Activated CD4-positive, alpha-beta T cell treated with anti-CD3 and anti-CD28 coated beads, Interleukin-10, Interleukin-2, amounts not matched to agents 100 ng/mL and 50 ng/mL, durations not matched to agents 16 hours and 8 hours (primary cell): ENCODE data around the gene TYSND1.
"Not testable (repeated sequence)": the region's sequence is repeated elsewhere in the genome, so short reads cannot be mapped to it uniquely, and the experiment has no call there.

ENCODE experiments used
- DNase-seq: peaks from one replicate; pipeline ENCODE4 v3.0.0-alpha.2; 2020

The TYSND1 gene, protein sequence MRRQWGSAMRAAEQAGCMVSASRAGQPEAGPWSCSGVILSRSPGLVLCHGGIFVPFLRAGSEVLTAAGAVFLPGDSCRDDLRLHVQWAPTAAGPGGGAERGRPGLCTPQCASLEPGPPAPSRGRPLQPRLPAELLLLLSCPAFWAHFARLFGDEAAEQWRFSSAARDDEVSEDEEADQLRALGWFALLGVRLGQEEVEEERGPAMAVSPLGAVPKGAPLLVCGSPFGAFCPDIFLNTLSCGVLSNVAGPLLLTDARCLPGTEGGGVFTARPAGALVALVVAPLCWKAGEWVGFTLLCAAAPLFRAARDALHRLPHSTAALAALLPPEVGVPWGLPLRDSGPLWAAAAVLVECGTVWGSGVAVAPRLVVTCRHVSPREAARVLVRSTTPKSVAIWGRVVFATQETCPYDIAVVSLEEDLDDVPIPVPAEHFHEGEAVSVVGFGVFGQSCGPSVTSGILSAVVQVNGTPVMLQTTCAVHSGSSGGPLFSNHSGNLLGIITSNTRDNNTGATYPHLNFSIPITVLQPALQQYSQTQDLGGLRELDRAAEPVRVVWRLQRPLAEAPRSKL

GRCh38 chr10:70146489-70147258 lies at the start of gene TYSND1:
TYSND1 (minus strand) TSS chr10:70146700; CDS start chr10:70146586, 114 bp downstream.
- DNase-seq: peak; percentile 98

GRCh38 chr10:70193391-70193844 lies 46.9 kb upstream of the TYSND1 start:
- DNase-seq: no peak

GRCh38 chr10:70192326-70192968 lies 45.9 kb upstream of the TYSND1 start:
- no peak for DNase-seq

GRCh38 chr10:70191972-70192305 lies 45.4 kb upstream of the TYSND1 start:
- no peak for DNase-seq

GRCh38 chr10:70191161-70191971 lies 44.9 kb upstream of the TYSND1 start:
- DNase-seq: no peak

DNA sequence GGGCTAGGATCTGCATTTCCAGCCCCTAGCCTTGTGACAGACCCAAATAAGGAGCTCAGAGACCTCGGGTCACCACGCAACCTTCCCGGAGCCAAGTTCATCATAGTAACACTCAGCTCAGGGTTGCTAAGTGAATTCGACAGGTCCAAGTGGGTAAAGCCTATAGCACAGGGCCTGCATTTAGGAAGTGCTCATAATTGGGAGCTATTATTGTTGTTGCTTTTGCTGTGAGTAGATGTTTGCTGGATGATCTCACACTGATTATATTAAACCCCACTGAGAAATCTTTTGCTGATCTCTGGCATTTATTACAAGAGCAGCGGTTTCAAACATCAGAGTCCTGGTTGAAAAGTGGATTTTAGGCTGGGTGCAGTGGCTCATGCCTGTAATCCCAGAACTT lies 44.1 kb upstream of the TYSND1 start:
- no peak for DNase-seq

DNA sequence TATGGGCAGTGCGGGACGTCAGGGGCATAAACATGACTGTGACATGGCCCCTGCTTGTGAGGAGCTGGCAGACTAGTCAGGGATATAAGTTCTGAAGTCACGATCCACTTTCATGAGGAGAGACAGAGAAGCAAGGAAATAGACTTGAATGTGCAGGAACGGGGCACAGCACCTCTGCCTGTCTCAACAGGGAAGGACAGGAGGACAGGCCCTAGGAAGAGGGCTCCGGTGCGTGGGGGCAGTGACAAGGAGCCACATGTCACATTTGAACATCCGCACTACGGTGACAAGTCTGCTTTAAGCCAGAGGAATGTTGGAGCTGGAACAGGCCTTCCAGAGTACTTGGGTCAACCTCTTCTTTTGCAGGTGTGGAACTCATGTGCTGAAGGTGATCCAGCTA lies 43.6 kb upstream of the TYSND1 start:
- no peak for DNase-seq

GRCh38 chr10:70188768-70189167 lies 42.3 kb upstream of the TYSND1 start:
- no peak for DNase-seq

DNA sequence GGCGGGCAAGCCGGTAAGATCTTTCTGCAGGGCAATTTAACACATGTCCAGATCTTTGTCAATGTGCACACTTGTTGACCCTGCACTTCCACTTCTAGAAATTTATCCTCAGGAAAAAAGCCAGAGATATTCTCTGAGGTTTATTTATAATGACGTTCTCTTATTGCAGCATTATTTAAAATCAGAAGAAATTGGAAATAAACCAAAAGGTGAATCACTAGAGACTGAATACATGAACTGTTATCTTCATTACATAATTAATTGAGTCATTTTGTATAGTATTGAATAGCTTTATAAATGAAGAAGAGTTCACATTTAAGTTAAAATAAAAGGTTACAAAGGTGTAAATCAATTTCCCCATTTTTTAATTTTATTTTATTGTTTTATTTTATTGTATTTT lies 40.1 kb upstream of the TYSND1 start:
- no peak for DNase-seq

DNA sequence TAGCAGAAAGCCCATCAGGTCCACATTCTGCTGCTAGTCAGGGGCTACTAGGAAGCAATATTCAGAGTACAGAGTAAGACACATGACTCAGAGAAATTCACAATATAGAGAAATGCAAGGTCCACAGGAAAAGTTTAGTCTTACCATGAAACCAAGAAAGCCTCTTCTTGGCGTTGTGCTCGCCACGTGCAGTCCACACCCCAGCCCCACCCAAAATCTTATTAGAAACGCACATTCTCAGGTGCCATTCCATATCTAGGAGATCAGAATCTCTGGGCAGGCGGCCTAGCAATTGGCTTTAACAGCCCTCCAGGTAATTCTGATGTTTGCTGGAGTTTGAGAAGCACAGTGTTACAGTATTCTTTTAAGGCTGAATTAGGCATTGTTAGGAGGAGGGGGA lies 39.6 kb upstream of the TYSND1 start:
- DNase-seq: no peak

DNA sequence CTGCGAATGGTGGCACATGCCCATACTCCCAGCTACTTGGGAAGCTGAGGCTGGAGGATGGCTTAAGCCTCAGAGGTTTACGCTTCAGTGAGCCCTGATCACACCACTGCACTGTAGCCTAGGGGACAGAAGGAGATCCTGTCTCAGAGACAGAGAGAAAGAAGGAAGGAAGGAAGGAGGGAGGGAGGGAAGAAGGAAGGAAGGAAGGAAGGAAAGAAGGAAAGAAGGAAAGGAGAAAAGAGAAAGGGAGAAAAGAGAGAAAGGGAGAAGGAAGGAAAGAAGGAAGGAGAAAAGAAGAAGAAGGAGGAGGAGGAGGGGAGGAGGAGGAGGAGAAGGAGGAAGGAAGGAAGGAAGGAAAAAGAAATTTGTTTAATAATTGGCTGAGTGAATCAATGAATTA lies 36.8 kb upstream of the TYSND1 start:
- no peak for DNase-seq

GRCh38 chr10:70179209-70179608 lies 32.7 kb upstream of the TYSND1 start:
- not testable (repeated sequence) for DNase-seq

DNA sequence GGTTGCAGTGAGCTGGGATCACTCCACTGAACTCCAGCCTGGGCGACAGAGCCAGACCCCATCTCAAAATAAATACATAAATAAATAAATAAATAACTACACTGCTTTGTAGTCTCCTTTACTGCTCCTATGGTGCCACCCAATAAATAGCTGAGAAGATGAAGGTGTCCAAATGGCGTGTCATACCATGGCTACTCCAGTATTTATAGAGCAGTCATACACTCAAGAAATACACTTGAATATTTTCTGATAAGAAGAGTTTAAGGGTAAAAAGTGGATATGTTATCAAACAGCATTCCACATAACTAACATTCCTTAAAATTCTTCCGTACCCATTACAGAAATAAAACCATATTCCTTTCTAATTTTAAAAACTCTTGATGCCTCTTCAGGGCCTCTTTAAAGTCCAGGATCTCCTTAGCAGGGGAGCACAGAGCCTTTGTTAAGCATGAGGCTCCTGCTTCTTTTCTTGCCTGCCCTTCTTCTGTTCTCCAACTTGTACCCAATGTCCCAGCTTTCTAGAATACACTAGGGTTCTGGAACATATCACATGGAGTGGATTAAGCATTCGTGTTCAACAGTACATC lies 31.7 kb upstream of the TYSND1 start:
- DNase-seq: no peak

- DNase-seq: no peak
Observed at GRCh38 chr10:70176441-70176840, 29.9 kb upstream of the TYSND1 start.

DNA sequence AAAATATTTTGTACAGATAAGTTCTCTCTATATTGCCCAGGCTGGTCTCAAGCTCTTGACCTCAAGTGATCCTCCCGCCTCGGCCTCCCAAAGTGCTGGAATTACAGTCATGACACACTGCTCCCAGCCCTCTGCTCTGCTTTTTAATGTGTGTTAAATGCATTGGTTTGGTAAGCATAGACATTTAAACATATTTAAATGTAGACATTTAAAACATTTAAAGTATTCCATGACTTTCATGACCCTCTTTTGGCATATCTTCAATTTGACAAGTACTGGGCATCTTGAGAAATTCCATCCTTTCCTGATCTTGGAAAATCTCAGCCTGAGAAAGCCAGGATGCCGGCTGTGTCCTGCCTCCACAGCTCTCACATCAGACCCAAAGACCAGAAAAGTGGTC lies 29.0 kb upstream of the TYSND1 start:
- DNase-seq: no peak

GRCh38 chr10:70174058-70174741 lies 27.7 kb upstream of the TYSND1 start:
- peak; percentile 55 for DNase-seq

DNA sequence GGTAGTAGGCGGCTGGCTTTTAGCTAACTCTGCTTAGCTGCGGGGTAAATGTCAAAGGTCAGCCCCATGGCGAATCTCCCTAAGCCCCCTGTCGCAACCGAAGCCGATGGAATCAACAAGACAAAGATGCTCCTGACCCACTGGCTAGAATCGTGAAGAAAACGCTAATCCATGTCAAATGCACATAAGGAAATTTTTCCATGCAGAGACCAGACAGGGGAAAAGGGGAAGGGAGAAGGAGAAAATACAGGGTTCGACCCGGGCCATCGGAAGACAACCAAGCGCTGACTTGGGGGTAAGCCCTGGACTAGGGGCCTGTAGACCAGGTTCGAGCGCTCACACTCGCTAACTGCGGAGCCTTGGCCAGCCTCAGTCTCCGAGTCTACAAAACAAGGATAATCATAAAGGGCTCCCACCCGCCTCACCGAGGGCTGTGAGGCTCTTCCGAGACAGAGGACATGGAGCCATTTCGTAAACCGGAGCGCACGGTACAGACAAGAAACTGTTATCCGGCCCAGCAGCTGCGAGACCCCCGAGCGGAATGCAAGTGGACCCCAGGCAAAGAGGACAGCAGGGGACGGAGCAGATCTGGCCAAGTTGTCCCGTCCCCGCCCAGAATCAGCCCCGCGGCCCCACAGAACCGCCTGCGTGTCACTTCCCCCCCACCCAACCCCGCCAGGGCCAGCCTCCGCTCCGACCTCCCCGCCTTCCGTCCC lies 23.3 kb upstream of the TYSND1 start:
- no peak for DNase-seq

DNA sequence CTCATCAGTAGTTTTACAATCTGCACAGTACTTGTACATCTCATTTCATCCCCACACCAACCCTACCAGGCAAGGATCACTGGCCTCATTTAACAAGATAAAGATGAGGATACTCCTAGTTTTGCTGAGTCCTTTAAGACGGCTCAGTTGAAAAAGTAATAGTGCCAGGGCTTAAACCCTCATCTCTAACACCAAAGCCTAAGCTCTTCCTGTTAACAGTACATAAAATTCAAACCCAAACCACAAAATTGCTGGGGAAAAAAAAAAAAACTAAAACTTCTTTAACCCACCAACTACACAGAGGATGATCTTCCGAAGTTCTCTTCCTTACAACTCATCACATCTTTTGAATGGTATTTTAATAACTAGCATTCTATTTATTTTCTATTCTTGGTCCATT lies 22.5 kb upstream of the TYSND1 start:
- DNase-seq: peak; percentile 22

DNA sequence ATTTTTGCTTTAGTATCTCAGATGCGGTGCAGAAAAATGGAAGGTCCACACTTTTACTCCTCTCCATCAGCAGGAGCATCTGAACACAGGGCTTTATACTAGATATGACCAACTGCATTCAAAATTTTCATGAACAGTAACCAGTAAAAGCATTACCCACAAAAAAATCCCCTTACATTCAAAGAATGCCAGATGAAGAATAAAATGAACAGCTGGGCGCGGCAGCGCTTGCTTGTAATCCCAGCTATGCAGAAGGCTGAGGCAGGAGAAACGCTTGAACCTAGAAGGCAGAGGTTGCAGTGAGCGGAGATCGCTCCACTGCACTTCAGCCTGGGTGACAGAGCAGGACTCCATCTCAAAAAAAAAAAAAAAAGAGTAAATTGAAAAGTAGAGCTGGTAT lies 20.7 kb upstream of the TYSND1 start:
- DNase-seq: no peak

- DNase-seq: no peak
Observed at GRCh38 chr10:70166394-70166793, 19.9 kb upstream of the TYSND1 start.

GRCh38 chr10:70164163-70164562 lies 17.7 kb upstream of the TYSND1 start:
- DNase-seq: peak; percentile 25
